NCI-H526 treated with DMSO at 0.1 percent for 48 hours (cell line): ENCODE measurements around the gene HSP90AB1.

ENCODE experiments used
- DNase-seq: peaks from one replicate; lab custom pipeline; 2025; lab: John Stamatoyannopoulos, UW

HSP90AB1 gene

GRCh38 chr6:44255871-44256774, 9.2 kb downstream of the HSP90AB1 start:
- DNase-seq = no peak

GRCh38 chr6:44256775-44257024, 9.8 kb downstream of the HSP90AB1 start:
- no peak for DNase-seq

- peak; percentile 41 for DNase-seq
Observed at GRCh38 chr6:44257025-44257752, 10.3 kb downstream of the HSP90AB1 start, which contains the start of gene SLC35B2. SLC35B2 (minus strand) TSS chr6:44257528; CDS start chr6:44257410, 118 bp downstream.

GRCh38 chr6:44257753-44258324, 10.9 kb downstream of the HSP90AB1 start:
- DNase-seq = no peak

GRCh38 chr6:44258325-44258863, 11.5 kb downstream of the HSP90AB1 start:
- no peak for DNase-seq

GRCh38 chr6:44258921-44259320, 12.0 kb downstream of the HSP90AB1 start:
- DNase-seq = no peak

GRCh38 chr6:44260011-44260410, 13.1 kb downstream of the HSP90AB1 start:
- no peak for DNase-seq

- DNase-seq = no peak
Observed at GRCh38 chr6:44260451-44261297, 13.8 kb downstream of the HSP90AB1 start.

GRCh38 chr6:44261581-44261980, 14.7 kb downstream of the HSP90AB1 start:
- no peak for DNase-seq

- DNase-seq = no peak
Observed at GRCh38 chr6:44262467-44263353, 15.8 kb downstream of the HSP90AB1 start.

GRCh38 chr6:44263354-44264100, 16.6 kb downstream of the HSP90AB1 start:
- no peak for DNase-seq

- no peak for DNase-seq
Observed at GRCh38 chr6:44264154-44265006, 17.5 kb downstream of the HSP90AB1 start.

GRCh38 chr6:44265007-44265721, 18.3 kb downstream of the HSP90AB1 start, which contains the start of gene NFKBIE:
NFKBIE (minus strand) TSS chr6:44265551; CDS start chr6:44265346, 205 bp downstream.
- peak; percentile 81 for DNase-seq

GRCh38 chr6:44265722-44266233, 18.9 kb downstream of the HSP90AB1 start:
- no peak for DNase-seq

GRCh38 chr6:44266347-44266746, 19.4 kb downstream of the HSP90AB1 start:
- DNase-seq = no peak

- DNase-seq = no peak
Observed at GRCh38 chr6:44267252-44267651, 20.4 kb downstream of the HSP90AB1 start.

GRCh38 chr6:44268095-44268628, 21.3 kb downstream of the HSP90AB1 start:
- peak; percentile 21 for DNase-seq
